PC-9 (cell line): ENCODE data around the gene DENND4A. TPM values are rescaled to one million over a fixed set of nuclear protein-coding genes. Genes with fewer than 3 reads are reported as not detected.
A peak's percentile ranks its signal among the peaks of the same experiment; 100 is the strongest.

ENCODE experiments used
- BruUV-seq: library from RNA; stranded (reverse); fragments of 400-500 nt; replicated peaks from 2 replicates; lab custom pipeline; 2021; lab: Mats Ljungman, UMichigan
- CTCF ChIA-PET: fragments of 300-600 bp; sonication (Branson Sonifier 250); formaldehyde crosslinking; loops from one replicate; lab custom pipeline; 2022; ENCODE audit warnings: antibody characterized with exemption; lab: Charles Lee
- POLR2A ChIA-PET: fragments of 300-600 bp; sonication (Branson Sonifier 250); formaldehyde crosslinking; loops from one replicate; lab custom pipeline; 2022; ENCODE audit warnings: antibody characterized with exemption; ENCODE audit not compliant: unreplicated experiment; lab: Charles Lee
- DNase-seq, 2 experiments: peaks; one replicate each; pipeline versions ENCODE4 v3.0.0 to v3.0.0-alpha.2; 2015 to 2022; ENCODE audit warnings: mixed read lengths in 1 of 2
- H2AFZ ChIP-seq: fragments of 200-600 bp; sonication (generic); 2 replicates; pipeline ENCODE4 v1.8.1; 2017; ENCODE audit warnings: antibody characterized with exemption
- H3F3A ChIP-seq: fragments of 200-600 bp; sonication (generic); 2 replicates; pipeline ENCODE4 v1.8.1; 2017; ENCODE audit warnings: antibody characterized with exemption, mild to moderate bottlenecking, low read depth; ENCODE audit not compliant: insufficient read depth
- H3K27ac ChIP-seq: fragments of 200-600 bp; sonication (generic); 2 replicates; pipeline ENCODE4 v1.6.1; 2016; ENCODE audit warnings: mixed run types
- H3K27me3 ChIP-seq: fragments of 200-600 bp; sonication (generic); 2 replicates; pipeline ENCODE4 v1.6.1; 2016; ENCODE audit warnings: low read depth, mixed run types; ENCODE audit not compliant: insufficient read depth
- H3K36me3 ChIP-seq: fragments of 200-600 bp; sonication (generic); 2 replicates; pipeline ENCODE4 v1.6.1; 2016; ENCODE audit warnings: low read depth, mixed run types
- H3K4me1 ChIP-seq: fragments of 200-600 bp; sonication (generic); replicated peaks from 2 replicates; pipeline ENCODE4 v1.6.1; 2016; ENCODE audit warnings: mixed run types; ENCODE audit not compliant: insufficient read depth
- H3K4me2 ChIP-seq: fragments of 200-600 bp; sonication (generic); 2 replicates; pipeline ENCODE4 v1.6.1; 2017; ENCODE audit warnings: mixed run types
- H3K4me3 ChIP-seq: fragments of 200-600 bp; sonication (generic); 2 replicates; pipeline ENCODE4 v1.6.1; 2016; ENCODE audit warnings: mixed run types
- H3K79me2 ChIP-seq: fragments of 200-600 bp; sonication (generic); 2 replicates; pipeline ENCODE4 v1.6.1; 2017; ENCODE audit warnings: low read depth, mixed run types
- H3K9me2 ChIP-seq: fragments of 200-600 bp; sonication (generic); 2 replicates; pipeline ENCODE4 v1.8.1; 2017; ENCODE audit warnings: mild to moderate bottlenecking; ENCODE audit not compliant: insufficient read depth
- H3K9me3 ChIP-seq: fragments of 200-600 bp; sonication (generic); 2 replicates; pipeline ENCODE4 v1.8.1; 2016; ENCODE audit warnings: low read depth; ENCODE audit not compliant: insufficient read depth
- H4K20me1 ChIP-seq: fragments of 200-600 bp; sonication (generic); 2 replicates; pipeline ENCODE4 v1.8.1; 2017; ENCODE audit not compliant: insufficient read depth
- EZH2 ChIP-seq: fragments of 200-600 bp; sonication (generic); IDR thresholded peaks from 2 replicates; pipeline ENCODE4 v1.8.0; 2017; ENCODE audit warnings: antibody characterized with exemption, low read depth
- intact Hi-C: fragments of 100-400 bp; cut with micrococcal nuclease; formaldehyde crosslinking; loops from one replicate; pipeline ENCODE4 v1.10.0; 2022; ENCODE audit not compliant: unreplicated experiment
- total RNA-seq: library from RNA; stranded (reverse); gene quantifications from 2 replicates; pipeline ENCODE4 v1.2.3, GENCODE V29; 2021
- TF ChIP-seq, protein P1 (sequence below): fragments of 200-600 bp; sonication (generic); conservative IDR thresholded peaks from 2 replicates; pipeline ENCODE4 v1.6.1; 2017; ENCODE audit warnings: mixed run types, antibody characterized with exemption, mild to moderate bottlenecking, moderate library complexity

DENND4A gene
- total RNA-seq, 1 experiment from 2014 or later: 16.3 TPM

DNA sequence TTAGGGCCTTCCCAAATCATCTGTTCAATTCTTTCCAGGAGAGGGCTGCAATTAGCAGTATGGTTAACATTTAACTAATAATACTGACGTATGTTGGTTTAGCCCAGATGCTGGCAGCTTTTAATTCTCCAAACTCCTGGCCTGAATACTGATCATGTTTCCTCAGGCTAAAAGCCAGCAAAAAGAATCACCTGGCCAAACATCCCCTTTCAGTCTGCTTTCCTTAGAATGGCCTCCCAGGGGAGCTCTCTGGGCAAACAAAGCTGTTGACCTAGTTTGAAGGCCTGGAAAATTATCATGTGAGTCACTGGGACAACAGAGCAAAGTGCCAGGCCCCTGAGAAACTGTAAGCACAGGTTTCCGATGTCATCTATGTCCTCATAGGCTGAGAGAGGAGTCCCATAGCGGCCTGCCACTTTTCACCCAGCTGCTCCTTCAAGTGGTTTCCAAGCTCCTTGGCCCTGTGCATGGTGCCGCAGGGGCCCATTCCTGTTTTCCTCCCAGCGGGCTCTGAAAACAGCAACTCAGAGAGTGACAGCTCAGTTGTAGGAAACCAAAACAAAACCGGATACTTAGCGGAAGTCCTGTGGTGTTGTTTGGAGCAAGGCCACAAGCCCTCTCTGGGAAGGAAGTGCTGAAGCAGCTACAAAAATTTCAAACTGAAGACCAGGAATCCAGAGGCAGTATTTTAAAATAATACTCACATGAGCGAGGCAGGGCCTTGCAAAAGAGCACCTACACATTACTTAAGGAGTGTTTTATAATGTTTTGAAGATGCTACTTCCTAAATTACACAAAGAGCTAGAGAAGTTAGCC, 40.7 kb upstream of the DENND4A start:
- ChIA-PET POLR2A (interaction anchor here (0.6 to 0.8 kb wide), 5 partner anchors 9 to 528 kb away, joined by 3 to 12 read pairs (median 5); partner anchors contain the start of genes RAB11A and RNU5B-1), CTCF (interaction anchor here (0.5 to 1.5 kb wide), 7 partner anchors 22 to 222 kb away, joined by 3 to 11 read pairs (median 3); partner anchors contain the start of genes DENND4A, INTS14 and RAB11A)
- H3K9me2 ChIP-seq: no peaks in the 10 kb centered on the region
- H2AFZ ChIP-seq: peak overlapping the region; percentile 73; the same call in 1 of the 2 replicates
- H3F3A ChIP-seq: peaks cover 26% of the 10 kb centered on the region
- H4K20me1 ChIP-seq: no peaks in the 10 kb centered on the region
- no peaks in the 10 kb centered on the region for H3K27me3 ChIP-seq
- no peaks in the 10 kb centered on the region for H3K36me3 ChIP-seq
- TF ChIP-seq EZH2: no peak
- TF ChIP-seq, protein P1, sequence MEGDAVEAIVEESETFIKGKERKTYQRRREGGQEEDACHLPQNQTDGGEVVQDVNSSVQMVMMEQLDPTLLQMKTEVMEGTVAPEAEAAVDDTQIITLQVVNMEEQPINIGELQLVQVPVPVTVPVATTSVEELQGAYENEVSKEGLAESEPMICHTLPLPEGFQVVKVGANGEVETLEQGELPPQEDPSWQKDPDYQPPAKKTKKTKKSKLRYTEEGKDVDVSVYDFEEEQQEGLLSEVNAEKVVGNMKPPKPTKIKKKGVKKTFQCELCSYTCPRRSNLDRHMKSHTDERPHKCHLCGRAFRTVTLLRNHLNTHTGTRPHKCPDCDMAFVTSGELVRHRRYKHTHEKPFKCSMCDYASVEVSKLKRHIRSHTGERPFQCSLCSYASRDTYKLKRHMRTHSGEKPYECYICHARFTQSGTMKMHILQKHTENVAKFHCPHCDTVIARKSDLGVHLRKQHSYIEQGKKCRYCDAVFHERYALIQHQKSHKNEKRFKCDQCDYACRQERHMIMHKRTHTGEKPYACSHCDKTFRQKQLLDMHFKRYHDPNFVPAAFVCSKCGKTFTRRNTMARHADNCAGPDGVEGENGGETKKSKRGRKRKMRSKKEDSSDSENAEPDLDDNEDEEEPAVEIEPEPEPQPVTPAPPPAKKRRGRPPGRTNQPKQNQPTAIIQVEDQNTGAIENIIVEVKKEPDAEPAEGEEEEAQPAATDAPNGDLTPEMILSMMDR: no peak; the same call in 1 of the 2 replicates
- BruUV-seq: no TSS peak
- peak overlapping the region; percentile 7; the same call in 1 of the 2 replicates for H3K4me3 ChIP-seq
- H3K27ac ChIP-seq: peak overlapping the region; percentile 87
- H3K4me1 ChIP-seq: peaks cover 20% of the 10 kb centered on the region
- peak; percentile 84 to 98 for DNase-seq
- intact Hi-C loops: loop anchor here (1.0 to 10.0 kb wide), 4 partner anchors 36 to 428 kb away; partner anchors contain the start of genes DENND4A, INTS14 and RAB11A
- H3K9me3 ChIP-seq: no peaks in the 10 kb centered on the region
- no peaks in the 10 kb centered on the region for H3K79me2 ChIP-seq
- peak overlapping the region; percentile 74 for H3K4me2 ChIP-seq

DNA sequence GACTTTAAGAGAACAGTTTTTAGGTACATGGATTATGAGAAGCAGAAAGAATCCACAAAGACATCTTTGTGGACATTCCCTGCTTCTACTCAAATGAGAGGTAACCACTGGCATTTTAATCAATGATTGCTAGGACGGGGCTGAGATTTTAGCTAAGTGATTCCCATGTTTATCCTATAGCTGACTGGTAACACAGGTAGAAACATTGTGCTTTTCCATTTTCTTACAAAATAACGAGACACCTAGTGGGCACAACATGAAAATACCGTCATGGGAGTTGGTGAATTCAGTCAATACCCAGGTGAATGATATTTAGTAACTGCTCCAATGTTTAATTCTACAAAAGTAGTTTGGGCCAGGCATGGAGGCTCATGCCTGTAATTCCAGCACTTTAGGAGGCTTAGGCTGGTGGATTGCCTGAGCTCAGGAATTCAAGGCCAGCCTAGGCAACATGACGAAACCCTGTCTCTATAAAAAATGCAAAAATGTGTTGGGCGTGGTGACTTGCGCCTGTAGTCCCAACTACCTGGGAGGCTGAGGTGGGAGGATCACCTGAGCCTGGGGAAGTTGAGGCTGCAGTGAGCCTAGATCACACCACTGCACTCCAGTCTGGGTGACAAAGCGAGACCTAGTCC, 37.2 kb upstream of the DENND4A start:
- H3F3A ChIP-seq: peaks cover 26% of the 10 kb centered on the region
- H3K4me1 ChIP-seq: peaks cover 17% of the 10 kb centered on the region
- DNase-seq: peak in 1 of 2 experiments; percentile 34
- no peak overlapping the region for H3K27ac ChIP-seq
- ChIA-PET CTCF (no interaction called here), POLR2A (no interaction called here)
- no peaks in the 10 kb centered on the region for H3K27me3 ChIP-seq
- no peak overlapping the region for H2AFZ ChIP-seq
- no peaks in the 10 kb centered on the region for H3K36me3 ChIP-seq
- BruUV-seq: no TSS peak
- intact Hi-C loops: no loop called here
- H4K20me1 ChIP-seq: no peaks in the 10 kb centered on the region
- H3K79me2 ChIP-seq: no peaks in the 10 kb centered on the region
- H3K9me3 ChIP-seq: no peaks in the 10 kb centered on the region
- TF ChIP-seq, protein P1: peak; percentile 63; the same call in 1 of the 2 replicates
- no peak for TF ChIP-seq EZH2
- no peaks in the 10 kb centered on the region for H3K9me2 ChIP-seq
- H3K4me2 ChIP-seq: no peak overlapping the region
- H3K4me3 ChIP-seq: no peak overlapping the region

DNA sequence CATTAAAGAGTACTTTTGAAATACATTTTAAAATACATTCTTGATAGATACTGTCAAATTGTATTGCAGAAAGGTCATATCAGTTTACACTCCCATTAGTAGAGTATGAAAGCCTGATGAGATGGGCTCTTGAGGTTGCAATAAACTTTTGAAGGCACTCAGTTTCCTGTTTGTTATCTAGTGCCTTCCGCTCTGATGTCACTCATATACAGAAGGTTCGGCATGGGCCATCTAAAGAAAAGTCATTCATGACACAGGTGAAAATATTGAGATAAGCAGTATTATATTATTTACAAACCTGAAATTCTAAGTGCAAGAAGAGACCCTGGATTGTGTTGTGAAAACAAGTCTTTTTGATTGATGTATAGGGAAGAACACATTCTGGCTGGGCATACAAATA, 36.5 kb upstream of the DENND4A start:
- ChIA-PET CTCF (no interaction called here), POLR2A (no interaction called here)
- intact Hi-C loops: no loop called here

More for the DNA sequence above, 36.5 kb upstream of the DENND4A start:
- Histone ChIP-seq H3K4me1 (peaks cover 11% of the 10 kb centered on the region), H2AFZ (no peak overlapping the region), H4K20me1 (no peaks in the 10 kb centered on the region), H3F3A (peaks cover 22% of the 10 kb centered on the region), H3K9me3 (no peaks in the 10 kb centered on the region), H3K27me3 (no peaks in the 10 kb centered on the region), H3K79me2 (no peaks in the 10 kb centered on the region), H3K9me2 (no peaks in the 10 kb centered on the region), H3K4me3 (no peak overlapping the region), H3K4me2 (no peak overlapping the region), H3K36me3 (no peaks in the 10 kb centered on the region), H3K27ac (no peak overlapping the region)
- BruUV-seq: no TSS peak
- TF ChIP-seq, protein P1: no peak
- TF ChIP-seq EZH2: no peak
- no peak for DNase-seq
